Ecto neural progenitor cell (in vitro differentiated cells): ENCODE results near the gene CRIP1.
A peak's percentile ranks its signal among the peaks of the same experiment; 100 is the strongest.

Experiments used
- DNase-seq: peaks from one replicate; pipeline ENCODE4 v3.0.0-alpha.2; 2018; ENCODE audit warnings: low spot score

Gene CRIP1

GRCh38 chr14:105507247-105507646 lies 20.6 kb downstream of the CRIP1 start:
- DNase-seq = no peak

GRCh38 chr14:105508069-105508468 lies 21.4 kb downstream of the CRIP1 start:
- DNase-seq = no peak

DNA sequence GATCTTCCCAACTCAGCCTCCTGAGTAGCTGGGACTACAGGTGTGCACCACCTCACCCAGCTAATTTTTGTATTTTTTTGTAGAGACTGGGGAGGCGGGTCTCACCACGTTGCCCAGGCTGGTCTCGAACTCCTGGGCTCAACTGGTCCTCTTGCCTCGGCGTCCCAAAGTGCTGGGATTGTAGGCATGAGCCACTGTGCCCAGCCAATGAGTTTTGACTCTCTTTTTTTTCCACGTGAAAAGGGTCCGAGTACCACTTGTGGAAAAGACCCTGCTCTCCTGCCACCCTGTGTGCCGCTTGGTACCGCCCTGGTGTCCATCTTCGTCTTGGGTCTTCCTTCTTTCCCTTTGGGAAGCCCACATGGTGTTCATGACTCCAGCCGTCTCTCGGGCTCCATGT lies 21.9 kb downstream of the CRIP1 start:
- DNase-seq = no peak

DNA sequence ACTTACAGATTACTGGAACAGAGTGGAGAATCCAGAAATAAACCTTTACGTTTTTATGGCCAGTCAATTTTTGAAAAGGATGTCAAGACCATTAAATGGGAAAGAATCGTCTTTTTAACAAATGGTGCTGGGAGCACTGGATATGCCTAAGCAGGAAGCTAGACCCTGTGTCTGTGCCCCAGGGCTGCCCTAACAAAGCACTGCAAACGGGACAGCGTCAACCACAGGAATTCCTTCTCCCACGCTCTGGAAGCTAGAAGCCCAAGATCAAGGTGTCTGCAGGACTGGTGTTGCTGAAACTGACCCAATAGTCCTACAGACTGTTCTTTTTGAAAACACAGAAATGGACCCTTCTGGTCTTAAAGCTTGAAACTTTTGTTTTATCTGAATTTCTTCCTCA lies 30.4 kb downstream of the CRIP1 start:
- no peak for DNase-seq

DNA sequence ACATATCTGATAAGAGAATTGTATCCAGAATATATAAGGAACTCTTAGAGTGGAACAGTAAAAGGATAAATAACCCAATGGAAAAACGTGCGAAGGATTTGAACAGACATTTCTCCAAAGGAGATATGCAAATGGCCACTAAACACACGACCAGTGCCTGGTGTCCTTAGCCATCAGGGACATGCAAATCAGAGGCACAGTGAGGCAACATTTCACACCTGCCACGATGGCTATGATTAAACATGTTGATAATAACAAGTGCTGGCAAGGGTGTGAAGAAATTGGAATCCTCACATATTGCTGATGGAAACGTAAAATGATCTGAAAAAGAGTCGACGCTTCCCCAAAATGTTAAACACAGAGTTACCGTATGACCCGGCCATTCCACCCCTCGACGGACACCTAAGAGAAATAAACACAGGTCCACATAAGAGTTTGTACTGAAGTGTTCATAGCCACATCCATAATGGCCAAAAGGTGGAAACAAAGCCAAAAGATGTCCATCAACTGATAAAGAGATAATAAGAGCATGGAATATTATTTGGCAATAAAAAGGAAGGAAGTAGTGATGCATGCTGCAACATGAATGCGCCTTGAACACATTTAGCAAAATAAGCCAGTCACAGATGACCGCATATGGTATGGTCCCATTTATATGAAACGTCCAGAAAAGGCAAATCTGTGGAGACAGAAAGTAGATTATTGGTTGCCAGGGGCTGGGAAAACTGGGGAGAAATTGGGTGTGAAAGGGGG lies 33.4 kb downstream of the CRIP1 start:
- DNase-seq = no peak

GRCh38 chr14:105525326-105525725 lies 38.6 kb downstream of the CRIP1 start:
- DNase-seq = no peak

GRCh38 chr14:105525861-105526775 lies 39.4 kb downstream of the CRIP1 start, which contains the start of gene TMEM121:
TMEM121 (plus strand) TSS chr14:105526583; CDS start chr14:105528835, 2,252 bp downstream.
- peak; percentile 78 for DNase-seq

- no peak for DNase-seq
Measured at GRCh38 chr14:105526776-105527380, 40.2 kb downstream of the CRIP1 start.

- no peak for DNase-seq
Measured at GRCh38 chr14:105527381-105527825, 40.7 kb downstream of the CRIP1 start.

GRCh38 chr14:105527826-105528585 lies 41.3 kb downstream of the CRIP1 start:
- DNase-seq = peak; percentile 83

GRCh38 chr14:105528586-105529318 lies 42.1 kb downstream of the CRIP1 start:
- no peak for DNase-seq

- DNase-seq = no peak
Measured at GRCh38 chr14:105529319-105529568, 42.6 kb downstream of the CRIP1 start.

DNA sequence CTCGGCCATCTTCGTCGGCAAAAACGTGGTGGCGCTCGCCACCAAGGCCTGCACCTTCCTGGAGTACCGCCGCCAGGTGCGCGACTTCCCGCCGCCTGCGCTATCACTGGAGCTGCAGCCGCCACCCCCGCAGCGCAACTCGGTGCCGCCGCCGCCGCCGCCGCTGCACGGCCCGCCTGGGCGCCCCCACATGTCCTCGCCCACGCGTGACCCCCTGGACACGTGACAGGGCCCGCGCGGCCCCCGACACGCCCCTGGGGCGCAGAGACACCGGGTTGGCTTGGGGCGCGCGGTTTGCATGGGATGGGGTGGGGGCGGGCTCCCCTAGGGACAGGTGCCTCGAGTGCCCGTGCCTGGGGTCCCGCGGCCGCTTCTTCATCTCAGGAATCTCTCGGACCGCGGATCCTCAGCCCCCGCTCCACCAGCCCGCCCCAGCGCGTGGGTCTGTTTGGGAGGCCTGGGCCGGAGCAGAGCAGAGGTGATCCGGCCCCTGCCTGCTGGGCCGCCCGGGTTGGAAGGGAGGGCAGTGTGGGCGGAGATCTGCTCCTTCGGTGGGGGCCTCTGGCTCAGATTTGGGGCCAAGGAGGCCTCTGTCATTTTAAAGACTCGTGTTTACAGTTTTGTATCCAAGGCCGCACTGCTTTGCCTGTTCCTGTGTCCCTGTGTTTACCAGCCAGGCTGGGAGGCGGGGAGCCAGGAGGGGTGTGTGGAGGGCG lies 43.0 kb downstream of the CRIP1 start:
- DNase-seq = no peak

DNA sequence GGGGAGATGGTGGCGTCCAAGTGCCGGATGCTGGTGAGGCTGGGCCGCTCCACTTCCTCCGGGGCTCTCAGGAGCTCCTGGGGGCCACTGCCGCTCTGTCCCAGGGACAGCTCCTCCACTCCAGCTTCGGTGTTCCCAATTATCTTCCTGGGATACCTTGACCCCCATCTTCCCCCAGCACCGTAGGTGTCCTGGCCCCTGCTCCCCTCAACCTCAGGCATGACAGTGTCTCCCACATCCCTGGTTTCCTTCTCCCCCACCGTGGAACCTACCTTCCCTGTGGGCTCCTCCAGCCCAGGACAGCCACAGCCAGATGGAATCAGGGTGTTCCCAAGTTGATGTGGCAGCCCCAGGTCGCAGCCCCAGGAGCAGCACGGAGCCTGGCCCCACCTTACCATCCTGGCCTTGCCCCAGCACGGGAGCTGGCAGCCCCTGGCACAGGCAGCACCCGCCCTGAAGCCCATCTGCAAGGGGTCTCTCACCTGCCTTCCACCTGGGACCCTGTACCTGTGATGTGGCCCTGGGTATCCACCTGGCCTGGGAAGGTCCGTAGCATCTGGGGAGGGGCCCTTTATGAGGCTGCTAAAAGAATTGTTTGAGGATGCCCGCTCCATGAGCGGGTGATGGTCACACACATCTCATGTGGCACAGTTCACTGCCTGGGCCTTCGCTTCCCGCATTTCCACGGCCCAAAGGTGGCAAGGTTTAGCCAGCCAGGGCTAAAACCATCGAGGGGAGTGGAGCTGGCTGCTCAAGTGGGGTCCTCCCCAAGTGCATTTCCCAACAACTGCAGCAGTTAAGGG lies 43.8 kb downstream of the CRIP1 start:
- DNase-seq = no peak

DNA sequence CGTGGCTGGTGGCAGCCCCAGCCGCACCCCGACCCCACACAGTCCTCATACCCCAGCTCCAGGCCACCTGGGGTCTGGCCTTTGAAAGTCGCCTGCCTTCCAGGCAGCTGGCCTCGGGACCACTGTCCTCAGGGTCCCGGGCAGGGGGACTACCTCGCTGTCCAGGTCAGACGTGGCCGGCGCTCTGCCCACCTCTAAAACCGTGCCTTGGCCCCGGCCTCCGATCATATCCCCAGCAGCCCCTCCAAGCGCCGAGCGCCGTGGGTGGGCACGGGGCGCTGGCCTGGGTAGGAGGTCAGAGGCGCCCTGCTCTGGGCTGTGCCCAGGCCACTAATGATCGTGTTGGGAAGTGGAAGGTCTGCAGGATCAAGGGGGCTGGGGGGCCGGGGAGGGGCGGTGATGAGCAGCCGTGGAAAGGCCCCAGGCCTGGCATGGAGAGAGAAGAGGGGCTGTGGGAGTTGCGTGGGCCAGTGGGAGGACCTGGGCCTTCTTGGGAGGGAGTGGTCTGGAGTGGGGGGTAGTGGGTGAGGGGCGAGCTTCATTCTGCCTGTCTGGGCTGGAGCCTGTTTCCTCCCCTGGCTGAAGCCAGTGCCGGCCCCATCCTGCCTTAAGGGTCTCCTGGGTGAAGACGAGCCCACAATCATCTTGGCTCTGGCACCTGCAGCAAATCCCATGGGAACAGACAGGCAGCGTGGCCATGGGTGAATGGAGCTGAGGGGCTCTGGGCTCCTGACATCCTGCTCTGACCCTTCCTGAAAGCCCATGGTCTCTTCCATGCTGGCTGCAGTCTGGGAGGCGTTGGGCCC lies 44.6 kb downstream of the CRIP1 start:
- DNase-seq = no peak

GRCh38 chr14:105531894-105532623 lies 45.4 kb downstream of the CRIP1 start:
- DNase-seq = no peak

DNA sequence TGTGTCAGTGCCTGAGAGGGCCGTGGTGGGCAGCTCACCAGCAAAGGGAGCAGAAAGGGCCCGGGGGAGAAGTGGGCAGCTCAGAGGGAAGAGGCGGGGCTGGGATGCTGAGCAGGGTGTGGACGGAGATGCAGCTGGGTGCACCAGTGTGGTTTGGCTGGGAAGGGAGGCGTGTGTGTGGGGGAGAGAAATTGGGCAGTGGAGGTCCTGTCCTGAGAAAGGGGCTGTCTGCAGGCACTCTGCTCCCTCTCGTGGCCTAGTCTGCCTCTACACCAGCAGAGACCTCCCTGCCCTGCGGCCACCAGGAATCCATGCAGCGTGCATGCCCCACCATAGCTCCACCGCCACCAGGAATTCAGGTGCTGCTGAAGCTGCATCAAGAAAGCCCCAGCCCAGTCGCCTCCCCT lies 46.1 kb downstream of the CRIP1 start:
- no peak for DNase-seq

DNA sequence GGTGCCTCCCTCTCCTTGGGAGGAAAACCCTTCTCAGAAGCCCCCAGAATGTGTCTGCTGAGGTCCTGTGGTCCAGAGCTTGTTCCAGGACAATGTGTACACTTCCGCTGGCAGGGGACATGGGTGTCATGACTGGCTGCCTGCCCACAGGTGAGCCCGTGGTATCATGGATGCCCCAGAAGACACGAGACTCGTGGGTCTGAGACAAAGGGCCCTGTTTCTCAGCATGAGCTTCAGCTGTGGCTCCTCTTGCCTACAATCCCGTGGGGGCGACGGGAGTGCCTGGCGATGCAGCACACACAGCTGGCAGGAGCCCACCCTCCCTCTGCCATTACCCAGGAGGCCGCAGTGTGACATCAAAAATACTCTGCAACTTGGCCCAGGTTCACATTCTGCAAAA lies 46.7 kb downstream of the CRIP1 start:
- no peak for DNase-seq
